ENCODE results near the gene GBGT1.
"Not testable (repeated sequence)": the region's sequence is repeated elsewhere in the genome, so short reads cannot be mapped to it uniquely, and the experiment has no call there.

GBGT1 gene

DNA sequence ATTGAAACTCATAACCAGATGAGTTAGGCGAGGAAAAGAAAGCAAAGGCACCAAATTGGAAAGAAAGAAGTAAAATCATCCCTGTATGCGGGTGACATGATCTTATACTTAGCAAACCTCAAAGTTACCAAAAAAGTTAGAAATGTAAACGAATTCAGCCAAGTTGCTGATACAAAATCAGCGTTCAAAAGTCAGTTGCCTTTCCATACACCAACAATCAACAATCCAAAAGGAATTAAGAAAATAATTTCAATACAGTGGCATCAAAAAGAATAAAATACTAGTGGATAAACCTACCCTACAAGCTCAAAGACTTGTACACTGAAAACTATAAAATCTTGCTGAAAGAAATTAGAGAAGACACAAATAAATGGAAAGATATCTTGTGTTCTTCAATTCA lies 30.9 kb upstream of the GBGT1 start:
- DNase-seq, result no peak

GRCh38 chr9:133191989-133192388 lies 28.3 kb upstream of the GBGT1 start:
- DNase-seq, result no peak

DNA sequence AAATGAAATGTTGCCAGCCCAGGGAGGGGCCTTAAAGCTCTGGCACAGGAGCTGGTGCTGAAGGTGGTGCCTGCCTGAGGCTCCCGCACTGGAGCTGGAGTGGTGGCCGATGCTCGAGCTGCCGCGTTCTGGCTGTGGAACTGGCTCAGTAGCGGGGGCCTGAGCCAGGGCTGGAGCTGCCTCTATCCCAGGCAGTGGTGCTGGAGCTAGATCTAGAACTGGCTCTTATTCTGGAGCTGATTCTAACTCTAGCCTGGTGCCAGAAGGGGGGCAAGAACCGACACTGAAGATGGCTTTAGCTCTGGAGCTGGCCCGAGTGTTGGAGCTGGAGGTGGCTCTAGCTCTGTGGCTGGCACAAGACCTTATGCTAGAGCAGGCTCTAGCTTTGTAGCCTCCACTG lies 26.1 kb upstream of the GBGT1 start:
- no peak for DNase-seq

GRCh38 chr9:133188843-133189180 lies 25.1 kb upstream of the GBGT1 start:
- no peak for DNase-seq

GRCh38 chr9:133188006-133188842 lies 24.5 kb upstream of the GBGT1 start:
- no peak for DNase-seq

- DNase-seq, result no peak
Measured at GRCh38 chr9:133187561-133188005, 23.9 kb upstream of the GBGT1 start.

- DNase-seq, result no peak
Measured at GRCh38 chr9:133186736-133187135, 23.0 kb upstream of the GBGT1 start.

DNA sequence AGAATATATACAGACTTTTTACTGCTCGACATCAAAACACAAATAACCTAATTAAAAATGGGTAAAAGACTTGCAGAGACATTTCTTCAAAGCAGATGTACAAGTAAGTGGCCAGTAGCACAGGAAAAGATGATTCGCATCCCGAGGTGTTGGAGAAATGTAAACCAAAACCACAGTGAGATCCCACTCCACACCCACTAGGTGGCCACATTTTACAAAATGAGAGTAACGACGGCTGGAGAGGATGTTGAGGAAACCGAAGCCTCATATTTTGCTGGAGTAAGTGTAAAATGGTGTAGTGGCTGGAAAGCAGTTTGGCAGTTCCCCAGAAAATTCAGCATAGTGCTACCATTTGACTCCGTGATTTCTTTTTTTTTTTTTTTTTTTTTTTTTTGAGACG lies 21.3 kb upstream of the GBGT1 start:
- peak; percentile 64 for DNase-seq

- DNase-seq, result no peak
Measured at GRCh38 chr9:133182151-133182550, 18.4 kb upstream of the GBGT1 start.

DNA sequence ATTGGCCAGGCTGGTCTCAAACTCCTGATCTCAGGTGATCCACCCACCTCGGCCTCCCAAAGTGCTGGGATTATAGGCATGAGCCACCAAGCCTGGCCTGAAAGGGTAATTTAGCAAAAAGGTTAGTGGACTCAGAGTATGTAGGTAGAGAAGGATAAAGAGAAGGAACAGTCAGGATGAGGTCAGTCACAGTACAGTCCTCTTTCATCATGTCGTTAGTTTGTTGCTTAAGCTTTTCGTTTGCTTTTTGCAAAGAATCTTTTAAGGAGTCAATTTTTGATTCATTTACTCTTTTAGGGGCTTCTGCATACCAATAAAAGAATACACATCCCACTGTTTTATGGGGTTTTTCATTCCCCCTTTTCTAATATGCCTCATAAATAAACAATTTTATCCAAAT lies 17.8 kb upstream of the GBGT1 start:
- no peak for DNase-seq

- no peak for DNase-seq
Measured at GRCh38 chr9:133180953-133181352, 17.2 kb upstream of the GBGT1 start.

DNA sequence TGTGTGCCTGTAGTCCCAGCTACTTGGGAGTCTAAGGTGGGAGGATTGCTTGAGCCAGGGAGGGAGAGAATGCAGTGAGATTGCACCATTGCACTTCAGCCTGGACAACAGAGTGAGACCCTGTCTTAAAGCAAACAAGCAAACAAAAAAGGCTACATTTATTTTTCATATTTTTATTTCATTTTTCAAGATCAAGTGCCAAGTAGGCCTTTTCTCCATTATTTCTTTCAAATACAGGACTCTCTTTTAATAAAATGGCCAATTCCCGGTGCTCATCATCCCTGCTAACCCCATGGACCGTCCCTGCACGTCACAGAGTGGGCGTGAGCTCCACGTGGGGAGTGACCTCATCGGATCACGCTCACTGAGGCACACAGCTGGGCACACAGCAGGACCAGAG lies 9.3 kb upstream of the GBGT1 start:
- no peak for DNase-seq

DNA sequence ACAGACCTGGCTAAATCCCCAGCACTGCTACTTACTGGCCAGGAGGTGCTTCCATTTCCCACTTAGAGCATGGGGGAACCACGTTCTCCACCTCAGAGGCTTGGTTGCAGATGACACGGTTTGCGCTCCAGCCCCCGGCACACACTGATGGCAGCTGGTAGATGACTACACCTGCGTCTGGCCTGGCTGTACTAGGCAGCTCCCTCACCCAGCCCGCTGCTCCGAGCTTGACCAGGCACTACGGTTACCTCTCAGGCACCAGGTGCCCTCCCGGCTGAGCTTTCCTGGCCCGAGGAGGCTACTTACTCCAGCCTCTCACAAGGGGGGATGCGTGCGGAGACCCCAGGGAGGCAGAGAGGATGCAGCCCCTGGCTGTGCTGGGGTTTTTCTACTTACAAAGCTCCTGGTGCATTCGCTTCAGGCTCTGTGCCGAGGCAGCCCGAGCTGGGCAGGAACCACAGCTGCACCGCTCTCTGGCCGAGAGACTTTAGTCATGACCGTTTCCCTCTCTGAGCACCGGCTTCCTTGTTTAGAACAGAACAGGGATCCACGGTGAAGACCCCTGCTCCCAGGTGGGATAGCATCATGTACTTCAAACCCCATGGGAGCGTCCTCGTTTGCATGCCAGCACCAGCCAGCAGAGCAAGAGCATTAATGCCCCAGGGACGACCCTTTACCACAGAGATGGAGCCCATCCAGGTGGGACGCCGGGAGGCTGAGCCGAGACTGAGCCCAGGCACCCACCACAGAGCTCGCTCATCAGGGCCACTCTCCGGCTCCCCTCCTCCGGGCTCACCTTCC lies 7.6 kb upstream of the GBGT1 start:
- DNase-seq, result no peak

DNA sequence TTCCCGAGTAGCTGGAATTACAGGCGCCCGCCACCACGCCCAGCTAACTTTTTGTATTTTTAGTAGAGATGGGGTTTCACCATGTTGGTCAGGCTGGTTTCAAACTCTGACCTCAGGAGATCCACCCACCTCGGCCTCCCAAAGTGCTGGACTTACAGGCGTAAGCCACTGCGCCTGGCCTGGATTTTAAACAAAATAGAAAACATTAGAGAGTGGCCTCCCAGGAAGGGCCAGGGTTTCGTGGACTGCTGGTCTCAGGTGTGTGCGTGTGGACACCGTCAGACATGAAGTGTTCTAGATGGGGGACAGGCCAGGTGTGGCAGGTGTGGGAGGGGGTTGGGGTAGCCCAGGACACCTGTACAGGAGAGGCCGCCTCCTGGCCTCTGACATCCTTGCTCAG lies 7.0 kb upstream of the GBGT1 start:
- no peak for DNase-seq

- DNase-seq, result not testable (repeated sequence)
Measured at GRCh38 chr9:133169687-133170086, 6.0 kb upstream of the GBGT1 start.

- DNase-seq, result no peak
Measured at GRCh38 chr9:133169102-133169501, 5.4 kb upstream of the GBGT1 start.

- no peak for DNase-seq
Measured at GRCh38 chr9:133168432-133168831, 4.7 kb upstream of the GBGT1 start.

- DNase-seq, result no peak
Measured at GRCh38 chr9:133167769-133168168, 4.1 kb upstream of the GBGT1 start.

GRCh38 chr9:133167096-133167730 lies 3.5 kb upstream of the GBGT1 start:
- no peak for DNase-seq

GRCh38 chr9:133166392-133166791 lies 2.7 kb upstream of the GBGT1 start:
- no peak for DNase-seq

DNA sequence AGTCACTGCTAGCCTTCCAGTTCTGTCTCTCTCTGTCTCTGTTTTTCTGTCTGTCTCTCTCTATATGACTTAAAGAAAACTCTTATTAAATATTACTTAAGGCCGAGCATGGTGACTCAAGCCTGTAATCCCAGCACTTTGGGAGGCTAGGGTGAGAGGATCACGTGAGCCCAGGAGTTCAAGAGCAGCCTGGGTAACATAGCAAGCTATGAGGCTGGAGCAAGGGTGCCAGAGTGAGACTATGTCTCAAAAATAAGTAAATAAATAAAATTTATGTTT lies 1.7 kb upstream of the GBGT1 start:
- no peak for DNase-seq

DNA sequence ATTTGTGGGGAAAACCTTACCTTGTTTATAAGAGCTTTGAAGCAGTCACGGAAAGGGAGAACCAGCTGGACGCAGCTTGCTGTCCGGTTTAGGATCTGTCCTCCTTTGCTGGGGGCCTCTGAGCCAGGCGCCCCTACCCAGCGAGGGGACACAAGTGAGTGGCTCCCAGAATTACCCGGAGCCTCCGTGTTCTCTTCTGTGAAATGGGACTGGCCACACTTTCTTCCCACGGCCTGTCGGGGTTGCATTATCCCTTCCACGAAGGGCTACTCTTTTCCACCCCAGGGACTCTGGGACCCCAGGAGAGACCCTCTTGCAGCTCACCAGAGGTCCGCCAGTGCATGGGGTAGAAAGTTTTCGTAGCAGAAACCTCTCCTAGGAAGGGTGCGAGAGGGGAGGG lies 477 bp upstream of the GBGT1 start:
- DNase-seq, result no peak

GRCh38 chr9:133162861-133163503 lies 732 bp downstream of the GBGT1 start:
- no peak for DNase-seq

- no peak for DNase-seq
Measured at GRCh38 chr9:133161547-133161950, 2.2 kb downstream of the GBGT1 start.
